H9 (cell line): ENCODE results near the gene CDYL. TPM values are rescaled to one million over a fixed set of nuclear protein-coding genes. Genes with fewer than 3 reads are reported as not detected.

Experiments used
- DNase-seq: peaks from one replicate; pipeline ENCODE4 v3.0.0-alpha.2; 2017
- H2AFZ ChIP-seq: one replicate; pipeline ENCODE4 v1.6.1; 2013; ENCODE audit warnings: mild to moderate bottlenecking, low read length, control low read depth, moderate library complexity
- H2AK5ac ChIP-seq: 2 replicates; pipeline ENCODE4 v1.6.1; 2013; ENCODE audit warnings: low read length, control low read depth, mixed read lengths; ENCODE audit not compliant: insufficient read length
- H2BK120ac ChIP-seq: one replicate; pipeline ENCODE4 v1.6.1; 2013; ENCODE audit warnings: low read depth, mild to moderate bottlenecking, low read length, control low read depth, inconsistent platforms; ENCODE audit not compliant: poor library complexity, severe bottlenecking
- H2BK12ac ChIP-seq: 2 replicates; pipeline ENCODE4 v1.6.1; 2013; ENCODE audit warnings: low read length, control low read depth, mixed read lengths, low read depth; ENCODE audit not compliant: insufficient read length
- H2BK15ac ChIP-seq: 2 replicates; pipeline ENCODE4 v1.6.1; 2013; ENCODE audit warnings: low read depth, low read length, control low read depth
- H2BK20ac ChIP-seq: one replicate; pipeline ENCODE4 v1.6.1; 2013; ENCODE audit warnings: low read depth, mild to moderate bottlenecking, low read length, control low read depth, inconsistent platforms; ENCODE audit not compliant: poor library complexity, severe bottlenecking
- H2BK5ac ChIP-seq: 2 replicates; pipeline ENCODE4 v1.6.1; 2013; ENCODE audit warnings: low read length, control low read depth, mixed read lengths; ENCODE audit not compliant: insufficient read length
- H3K14ac ChIP-seq: 2 replicates; pipeline ENCODE4 v1.6.1; 2013; ENCODE audit warnings: low read length, control low read depth; ENCODE audit not compliant: insufficient read depth
- H3K18ac ChIP-seq: 2 replicates; pipeline ENCODE4 v1.6.1; 2013; ENCODE audit warnings: low read depth, mild to moderate bottlenecking, mixed read lengths, low read length, control low read depth; ENCODE audit not compliant: insufficient read length
- H3K23ac ChIP-seq: 2 replicates; pipeline ENCODE4 v1.6.1; 2013; ENCODE audit warnings: low read length, control low read depth, mixed read lengths, low read depth; ENCODE audit not compliant: insufficient read length
- H3K23me2 ChIP-seq: 2 replicates; pipeline ENCODE4 v1.6.1; 2013; ENCODE audit warnings: low read depth, mild to moderate bottlenecking, mixed read lengths, low read length, control low read depth; ENCODE audit not compliant: insufficient read length, poor library complexity, severe bottlenecking
- H3K27ac ChIP-seq: 2 replicates; pipeline ENCODE4 v1.5.1; 2013; ENCODE audit warnings: low read length, control low read depth, mixed read lengths, low read depth; ENCODE audit not compliant: insufficient read length
- H3K27me3 ChIP-seq: 2 replicates; pipeline ENCODE4 v1.6.1; 2013; ENCODE audit warnings: low read length, control low read depth, inconsistent platforms; ENCODE audit not compliant: insufficient read depth
- H3K4ac ChIP-seq: 2 replicates; pipeline ENCODE4 v1.6.1; 2013; ENCODE audit warnings: low read depth, mild to moderate bottlenecking, control low read depth, inconsistent platforms, low read length, moderate library complexity
- H3K4me1 ChIP-seq: 2 replicates; pipeline ENCODE4 v1.6.1; 2013; ENCODE audit warnings: low read length, control low read depth, inconsistent platforms; ENCODE audit not compliant: insufficient read depth
- H3K4me2 ChIP-seq: 2 replicates; pipeline ENCODE4 v1.6.1; 2013; ENCODE audit warnings: low read length, control low read depth, mixed read lengths; ENCODE audit not compliant: insufficient read length, insufficient read depth
- H3K56ac ChIP-seq: 2 replicates; pipeline ENCODE4 v1.6.1; 2013; ENCODE audit warnings: low read depth, mild to moderate bottlenecking, mixed read lengths, low read length, control low read depth; ENCODE audit not compliant: insufficient read length
- H3K79me1 ChIP-seq: 2 replicates; pipeline ENCODE4 v1.6.1; 2013; ENCODE audit warnings: low read depth, mild to moderate bottlenecking, moderate library complexity, low read length, control low read depth, inconsistent platforms; ENCODE audit not compliant: insufficient read depth, poor library complexity, severe bottlenecking
- H3K79me2 ChIP-seq: 2 replicates; pipeline ENCODE4 v1.6.1; 2013; ENCODE audit warnings: low read length, control low read depth, inconsistent platforms; ENCODE audit not compliant: insufficient read depth
- H3K9ac ChIP-seq: 2 replicates; pipeline ENCODE4 v1.6.1; 2013; ENCODE audit warnings: low read length, control low read depth, mixed read lengths; ENCODE audit not compliant: insufficient read length; ENCODE audit errors: extremely low read depth
- H3K9me3 ChIP-seq: one replicate; pipeline ENCODE4 v1.6.1; 2013; ENCODE audit warnings: low read depth, low read length, inconsistent platforms; ENCODE audit not compliant: control insufficient read depth
- H3T11ph ChIP-seq: one replicate; pipeline ENCODE4 v1.6.1; 2013; ENCODE audit warnings: mild to moderate bottlenecking, low read length, control low read depth, inconsistent platforms
- H4K20me1 ChIP-seq: one replicate; pipeline ENCODE4 v1.6.1; 2013; ENCODE audit not compliant: control insufficient read depth, insufficient read length, insufficient read depth
- H4K5ac ChIP-seq: 2 replicates; pipeline ENCODE4 v1.6.1; 2013; ENCODE audit warnings: low read depth, mild to moderate bottlenecking, mixed read lengths, low read length, control low read depth; ENCODE audit not compliant: insufficient read length
- H4K8ac ChIP-seq: replicated peaks from 2 replicates; pipeline ENCODE4 v1.6.1; 2013; ENCODE audit warnings: low read length, control low read depth, mixed read lengths, low read depth; ENCODE audit not compliant: insufficient read length
- H4K91ac ChIP-seq: 2 replicates; pipeline ENCODE4 v1.6.1; 2013; ENCODE audit warnings: low read depth, mild to moderate bottlenecking, moderate library complexity, mixed read lengths, low read length, control low read depth; ENCODE audit not compliant: insufficient read length
- H3K27ac Mint-ChIP-seq, 3 experiments: 2 replicates in 2 of 3; 3 replicates in 1 of 3; pipeline ENCODE4 v1.8.0; 2020 to 2021; ENCODE audit warnings: mixed read lengths in 3 of 3, mild to moderate bottlenecking in 1 of 3, moderate library complexity in 1 of 3
- H3K27me3 Mint-ChIP-seq: 2 replicates; pipeline ENCODE4 v1.8.0; 2021; ENCODE audit warnings: low read depth, mild to moderate bottlenecking, moderate library complexity, mixed read lengths
- H3K36me3 Mint-ChIP-seq, 3 experiments: 2 replicates in 2 of 3; 3 replicates in 1 of 3; pipeline ENCODE4 v1.8.0; 2020 to 2021; ENCODE audit warnings: low read depth in 3 of 3, mixed read lengths in 3 of 3; ENCODE audit not compliant: insufficient read depth in 1 of 3
- H3K4me1 Mint-ChIP-seq, 2 experiments: 2 replicates each; pipeline ENCODE4 v1.8.0; 2020; ENCODE audit warnings: mixed read lengths in 2 of 2
- H3K4me3 Mint-ChIP-seq, 2 experiments: 2 replicates in 1 of 2; 3 replicates in 1 of 2; pipeline ENCODE4 v1.8.0; 2020 to 2021; ENCODE audit warnings: mild to moderate bottlenecking in 2 of 2, mixed read lengths in 2 of 2, moderate library complexity in 1 of 2
- H3K9me3 Mint-ChIP-seq, 2 experiments: 2 replicates in 1 of 2; 3 replicates in 1 of 2; pipeline ENCODE4 v1.8.0; 2020; ENCODE audit warnings: mild to moderate bottlenecking in 2 of 2, mixed read lengths in 2 of 2, moderate library complexity in 1 of 2
- WGBS: extraction: QIAGEN DNeasy Blood & Tissue Kit; methylation state at CpG from one replicate; pipeline ENCODE4 v1.1.7; 2013; ENCODE audit warnings: missing lambda C conversion rate, low lambda C conversion rate, mixed read lengths; ENCODE audit not compliant: insufficient read length; ENCODE audit errors: extremely low coverage; 5-methylcytosine and 5-hydroxymethylcytosine counted together
- total RNA-seq: library from RNA; stranded (reverse); gene quantifications from 2 replicates; pipeline ENCODE4 v1.2.1, GENCODE V29; 2021
- TF ChIP-seq, protein P1 (sequence below): fragments of 200-600 bp; sonication (generic); conservative IDR thresholded peaks from 3 replicates; pipeline ENCODE4 v1.8.0; 2021; ENCODE audit warnings: antibody characterized with exemption, mild to moderate bottlenecking

CDYL gene
- total RNA-seq, 1 experiment from 2014 or later = 95.0 TPM

DNA sequence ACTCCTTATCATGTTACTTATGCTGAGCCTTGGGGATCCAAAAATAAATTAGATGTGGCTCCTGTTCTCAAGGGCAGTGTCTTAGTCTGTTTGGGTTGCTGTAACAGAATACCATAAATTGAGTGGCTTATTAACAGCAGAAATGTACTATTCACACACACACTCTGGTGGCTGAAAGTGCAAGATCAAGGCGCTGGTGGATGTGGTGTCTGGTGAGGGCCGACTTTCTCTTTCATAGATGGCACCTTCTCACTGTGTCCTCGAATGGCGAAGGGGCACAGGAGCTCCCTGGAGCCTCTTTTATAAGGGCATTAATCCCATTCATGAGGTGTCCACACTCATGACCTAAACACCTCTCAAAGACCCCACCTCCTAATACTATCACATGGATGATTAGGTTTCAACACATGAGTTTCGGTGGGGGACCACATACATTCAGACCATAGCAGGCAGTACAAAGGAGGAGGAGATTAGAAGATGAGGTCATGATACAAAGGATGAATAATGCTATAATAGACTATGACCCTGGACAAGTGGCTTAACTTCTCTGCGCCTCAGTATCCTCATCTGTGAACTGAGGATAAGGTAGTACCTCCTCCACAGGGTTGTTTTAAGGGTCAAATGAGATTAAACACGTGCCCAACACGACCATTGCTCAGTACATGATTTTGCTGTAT lies 193.5 kb downstream of the CDYL start:
- peaks cover 3% of the 10 kb centered on the region; the same call in 1 of the 2 replicates for H3K27me3 Mint-ChIP-seq

More for the DNA sequence above, 193.5 kb downstream of the CDYL start:
- H3K56ac ChIP-seq = no peak overlapping the region
- no peak overlapping the region for H3K4ac ChIP-seq
- H2AFZ ChIP-seq = no peak overlapping the region
- no peak overlapping the region for H2AK5ac ChIP-seq
- no peak overlapping the region for H3K23ac ChIP-seq
- H2BK15ac ChIP-seq = no peak overlapping the region
- Mint-ChIP-seq H3K27ac (no peak overlapping the region), H3K36me3 (no peaks in the 10 kb centered on the region), H3K9me3 (no peaks in the 10 kb centered on the region), H3K4me3 (no peak overlapping the region), H3K4me1 (peaks cover 28 to 37% of the 10 kb centered on the region in 2 experiments)
- no peak overlapping the region for H3T11ph ChIP-seq
- H4K8ac ChIP-seq = no peak overlapping the region
- H3K23me2 ChIP-seq = no peaks in the 10 kb centered on the region
- no peaks in the 10 kb centered on the region for H3K79me1 ChIP-seq
- H2BK5ac ChIP-seq = no peak overlapping the region
- no peak overlapping the region for H2BK20ac ChIP-seq
- no peak for DNase-seq
- H4K91ac ChIP-seq = no peak overlapping the region
- H2BK120ac ChIP-seq = no peak overlapping the region
- H2BK12ac ChIP-seq = no peak overlapping the region
- H4K5ac ChIP-seq = no peak overlapping the region
- TF ChIP-seq, protein P1, sequence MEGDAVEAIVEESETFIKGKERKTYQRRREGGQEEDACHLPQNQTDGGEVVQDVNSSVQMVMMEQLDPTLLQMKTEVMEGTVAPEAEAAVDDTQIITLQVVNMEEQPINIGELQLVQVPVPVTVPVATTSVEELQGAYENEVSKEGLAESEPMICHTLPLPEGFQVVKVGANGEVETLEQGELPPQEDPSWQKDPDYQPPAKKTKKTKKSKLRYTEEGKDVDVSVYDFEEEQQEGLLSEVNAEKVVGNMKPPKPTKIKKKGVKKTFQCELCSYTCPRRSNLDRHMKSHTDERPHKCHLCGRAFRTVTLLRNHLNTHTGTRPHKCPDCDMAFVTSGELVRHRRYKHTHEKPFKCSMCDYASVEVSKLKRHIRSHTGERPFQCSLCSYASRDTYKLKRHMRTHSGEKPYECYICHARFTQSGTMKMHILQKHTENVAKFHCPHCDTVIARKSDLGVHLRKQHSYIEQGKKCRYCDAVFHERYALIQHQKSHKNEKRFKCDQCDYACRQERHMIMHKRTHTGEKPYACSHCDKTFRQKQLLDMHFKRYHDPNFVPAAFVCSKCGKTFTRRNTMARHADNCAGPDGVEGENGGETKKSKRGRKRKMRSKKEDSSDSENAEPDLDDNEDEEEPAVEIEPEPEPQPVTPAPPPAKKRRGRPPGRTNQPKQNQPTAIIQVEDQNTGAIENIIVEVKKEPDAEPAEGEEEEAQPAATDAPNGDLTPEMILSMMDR = no peak
- H3K9me3 ChIP-seq = no peaks in the 10 kb centered on the region
- no peaks in the 10 kb centered on the region for H3K79me2 ChIP-seq
- no peaks in the 10 kb centered on the region for H3K27me3 ChIP-seq
- no peak overlapping the region for H3K9ac ChIP-seq
- H3K4me2 ChIP-seq = no peak overlapping the region
- no peak overlapping the region for H3K27ac ChIP-seq
- H4K20me1 ChIP-seq = no peaks in the 10 kb centered on the region
- no peak overlapping the region for H3K14ac ChIP-seq
- H3K18ac ChIP-seq = no peak overlapping the region
- H3K4me1 ChIP-seq = peaks cover 2% of the 10 kb centered on the region; the same call in 1 of the 2 replicates
- WGBS = no CpG with 5 or more reads among the region's 8 CpGs
